ENCODE results near the gene RNASEH2B.

DNA sequence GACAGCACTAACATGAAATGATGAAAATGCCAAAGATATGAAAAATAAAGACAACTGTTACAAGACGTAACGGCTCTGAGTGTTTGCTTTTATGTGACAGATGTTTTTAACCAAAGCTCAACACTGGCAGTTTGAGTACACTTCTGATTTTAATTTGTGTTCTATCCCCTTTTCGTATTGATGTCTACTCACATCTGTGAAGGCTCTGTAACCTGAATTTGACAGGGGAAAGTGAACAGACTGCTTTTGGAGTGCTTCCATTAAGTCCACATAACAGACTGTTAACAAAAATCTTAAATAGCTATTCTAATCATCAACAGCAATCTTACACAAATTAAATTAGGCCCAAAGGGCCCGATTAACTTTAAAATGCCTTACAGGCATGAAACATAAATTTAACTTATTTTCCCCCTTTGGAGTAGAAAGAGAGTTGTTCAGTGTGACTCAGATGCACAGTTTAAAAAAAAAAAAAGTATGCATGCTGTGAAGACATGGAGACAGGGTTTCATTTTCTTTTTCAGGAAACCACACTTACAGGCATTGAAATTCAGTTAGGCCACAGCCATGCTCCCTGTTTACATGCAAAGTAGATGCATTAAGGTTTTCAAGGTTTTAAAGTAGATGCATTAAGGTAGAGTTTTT lies 16.3 kb upstream of the RNASEH2B start:
- TF ChIP-seq ERF (CRISPR knock-in tag; IDR thresholded peaks at IDR 0.05) (no peak), NR3C1 (CRISPR knock-in tag; IDR thresholded peaks at IDR 0.05) (no peak)
